Activated T-cell treated with anti-CD3 and anti-CD28 coated beads, Interleukin-2, amount 50 U/mL, for 72 hours (primary cell): Measurements from ENCODE around the gene KCNIP4. TPM values are rescaled to one million over a fixed set of nuclear protein-coding genes. Genes with fewer than 3 reads are reported as not detected.

Experiments used
- ATAC-seq, 2 donors: fragments of 150-1000 bp; cut with Tn5 transposase; replicated peaks in 1 of 2; 2 replicates each; pipeline ENCODE4 v1.10.0; 2021; ENCODE audit warnings: moderate library complexity in 2 of 2, mild to moderate bottlenecking in 1 of 2
- DNase-seq, 2 donors: peaks; one replicate each; pipeline ENCODE4 v3.0.0; 2021 to 2022; ENCODE audit warnings: mixed read lengths in 1 of 2
- H3K27ac Mint-ChIP-seq: one replicate; pipeline ENCODE4 v1.8.0; 2022; ENCODE audit warnings: mild to moderate bottlenecking, moderate library complexity, mixed read lengths
- H3K27me3 Mint-ChIP-seq: one replicate; pipeline ENCODE4 v1.8.0; 2022; ENCODE audit warnings: low read depth, mixed read lengths
- H3K36me3 Mint-ChIP-seq, 2 donors: one replicate each; pipeline ENCODE4 v1.8.0; 2022; ENCODE audit warnings: mixed read lengths in 2 of 2, mild to moderate bottlenecking in 1 of 2; ENCODE audit not compliant: insufficient read depth in 2 of 2
- H3K4me1 Mint-ChIP-seq: one replicate; pipeline ENCODE4 v1.8.0; 2022; ENCODE audit warnings: low read depth, mixed read lengths
- H3K4me3 Mint-ChIP-seq, 2 donors: one replicate each; pipeline ENCODE4 v1.8.0; 2022; ENCODE audit warnings: mild to moderate bottlenecking in 2 of 2, mixed read lengths in 2 of 2, moderate library complexity in 2 of 2
- H3K9me3 Mint-ChIP-seq, 2 donors: one replicate each; pipeline ENCODE4 v1.8.0; 2022; ENCODE audit warnings: mixed read lengths in 2 of 2
- total RNA-seq, 2 donors: library from RNA; stranded (reverse); gene quantifications; one replicate each; pipeline ENCODE4 v1.2.3, GENCODE V29; 2022

Gene KCNIP4
- total RNA-seq, 2 donors from 2014 or later: not detected

DNA sequence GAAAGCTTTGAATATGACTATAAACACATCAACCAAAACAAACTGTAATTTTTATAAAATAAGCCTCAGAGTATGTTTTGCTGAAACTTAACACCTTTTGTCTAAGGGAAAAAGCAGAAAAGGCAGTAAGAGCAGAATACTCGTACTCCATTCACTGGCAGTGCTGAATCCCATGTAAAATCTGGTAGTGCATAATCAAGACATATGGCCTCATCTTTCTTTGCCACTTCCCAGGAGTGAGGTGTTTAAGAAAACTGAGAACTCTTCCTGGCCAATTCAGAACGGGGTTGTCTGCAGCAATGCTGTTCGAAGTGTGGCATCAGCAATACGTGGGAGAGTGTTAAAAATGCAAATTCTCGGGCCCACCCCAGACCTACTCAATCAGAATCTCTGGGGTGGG is 946.3 kb downstream of the KCNIP4 start:
- Mint-ChIP-seq H3K9me3 (peaks cover 7 to 13% of the 10 kb centered on the region in 2 donors), H3K4me1 (no peaks in the 10 kb centered on the region), H3K4me3 (no peak overlapping the region), H3K27me3 (no peaks in the 10 kb centered on the region), H3K36me3 (no peaks in the 10 kb centered on the region), H3K27ac (no peak overlapping the region)
- DNase-seq (no peak), ATAC-seq (no peak)

DNA sequence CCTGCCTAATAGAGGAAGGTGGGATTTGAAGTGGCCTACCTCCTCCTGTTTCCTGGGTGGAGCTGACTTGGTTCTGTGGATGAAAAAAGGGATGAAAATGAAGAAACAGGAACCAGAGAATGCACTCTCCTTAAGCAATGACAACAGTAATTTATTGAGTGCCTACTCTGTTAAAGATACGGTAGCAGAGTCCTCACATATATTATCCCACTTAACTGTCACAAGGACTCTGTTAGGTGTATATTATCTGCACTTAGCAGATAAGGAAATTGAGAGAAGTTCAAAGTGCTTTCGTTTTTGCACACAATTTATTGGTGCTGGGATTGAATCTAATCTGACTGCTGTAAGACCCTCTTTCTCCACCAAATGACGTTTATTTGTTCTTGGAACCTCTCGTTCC is 947.1 kb downstream of the KCNIP4 start:
- H3K9me3 Mint-ChIP-seq: peaks cover 7 to 12% of the 10 kb centered on the region in 2 donors
- peak overlapping the region in 1 of 2 donors; percentile 7 for H3K4me3 Mint-ChIP-seq
- no peak for ATAC-seq
- no peak overlapping the region for H3K27ac Mint-ChIP-seq
- H3K27me3 Mint-ChIP-seq: no peaks in the 10 kb centered on the region
- DNase-seq: no peak
- no peaks in the 10 kb centered on the region for H3K36me3 Mint-ChIP-seq
- H3K4me1 Mint-ChIP-seq: no peaks in the 10 kb centered on the region

DNA sequence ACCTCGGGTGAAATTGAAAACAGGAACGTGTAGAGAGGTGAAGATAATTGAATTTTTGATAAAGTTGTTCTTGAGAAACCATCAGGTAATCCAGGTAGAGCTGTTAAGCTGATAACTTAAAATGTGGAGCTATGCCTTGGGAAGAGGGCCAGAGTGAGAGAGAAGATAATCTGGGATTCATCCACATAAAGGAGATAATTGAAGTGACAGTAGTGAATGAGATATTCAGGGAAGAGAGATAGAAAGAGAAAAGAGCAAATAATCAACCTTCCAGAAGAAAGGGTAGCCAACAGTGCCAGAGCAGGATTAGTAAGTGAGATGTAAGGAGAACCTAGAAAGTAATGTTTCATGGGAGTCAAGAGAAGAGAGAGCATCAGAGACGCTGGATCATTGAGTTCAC is 950.7 kb downstream of the KCNIP4 start:
- no peaks in the 10 kb centered on the region for H3K4me1 Mint-ChIP-seq
- ATAC-seq (no peak), DNase-seq (no peak)
- no peak overlapping the region for H3K27ac Mint-ChIP-seq
- H3K4me3 Mint-ChIP-seq: no peak overlapping the region
- no peaks in the 10 kb centered on the region for H3K27me3 Mint-ChIP-seq
- peaks cover 0 to under 1% of the 10 kb centered on the region in 2 donors for H3K9me3 Mint-ChIP-seq
- no peaks in the 10 kb centered on the region for H3K36me3 Mint-ChIP-seq

DNA sequence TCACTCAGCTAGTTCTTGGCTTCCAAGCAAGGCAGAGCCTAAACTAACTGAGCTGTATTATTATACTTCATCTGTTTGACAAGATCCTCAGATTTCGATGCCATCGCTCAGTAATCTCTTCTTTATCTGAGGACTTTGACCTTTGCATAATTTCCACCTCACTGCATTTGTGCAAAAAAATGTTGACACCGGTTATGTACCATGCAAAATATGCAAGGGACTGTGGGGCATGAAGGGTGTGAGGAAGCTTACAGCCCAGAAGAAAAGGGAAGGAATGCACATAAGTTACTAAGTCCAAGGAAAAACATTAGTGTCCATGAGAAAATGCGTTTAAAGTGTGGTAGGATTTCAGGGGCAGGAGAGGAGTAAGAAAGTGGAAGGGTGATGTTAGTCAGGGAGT is 953.0 kb downstream of the KCNIP4 start:
- ATAC-seq (no peak), DNase-seq (no peak)
- H3K4me3 Mint-ChIP-seq: no peak overlapping the region
- H3K27me3 Mint-ChIP-seq: no peaks in the 10 kb centered on the region
- no peaks in the 10 kb centered on the region for H3K4me1 Mint-ChIP-seq
- peaks cover 4 to 5% of the 10 kb centered on the region in 2 donors for H3K9me3 Mint-ChIP-seq
- no peaks in the 10 kb centered on the region for H3K36me3 Mint-ChIP-seq
- H3K27ac Mint-ChIP-seq: no peak overlapping the region

DNA sequence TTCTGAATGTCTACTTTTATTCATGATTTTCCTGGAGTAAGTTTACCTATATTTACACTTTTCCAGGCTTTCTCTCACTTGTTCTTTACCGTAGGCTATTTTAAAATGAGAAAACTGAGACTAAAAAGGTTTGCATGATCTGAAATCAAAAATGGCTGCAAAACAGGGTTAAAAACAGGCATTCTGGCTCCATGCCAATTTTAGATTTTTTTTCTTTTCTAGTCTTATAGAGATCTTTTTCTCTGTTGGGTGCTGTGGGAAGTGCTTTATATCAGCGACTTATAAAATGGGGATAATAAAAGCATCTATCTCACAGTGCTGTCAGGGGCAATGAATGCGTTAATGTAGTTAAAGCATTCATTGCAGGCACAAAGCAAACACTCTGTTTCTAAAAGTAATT is 953.6 kb downstream of the KCNIP4 start:
- DNase-seq (no peak), ATAC-seq (no peak)
- H3K27ac Mint-ChIP-seq: no peak overlapping the region
- H3K27me3 Mint-ChIP-seq: no peaks in the 10 kb centered on the region
- H3K4me1 Mint-ChIP-seq: no peaks in the 10 kb centered on the region
- peaks cover 4 to 5% of the 10 kb centered on the region in 2 donors for H3K9me3 Mint-ChIP-seq
- H3K4me3 Mint-ChIP-seq: no peak overlapping the region
- no peaks in the 10 kb centered on the region for H3K36me3 Mint-ChIP-seq

DNA sequence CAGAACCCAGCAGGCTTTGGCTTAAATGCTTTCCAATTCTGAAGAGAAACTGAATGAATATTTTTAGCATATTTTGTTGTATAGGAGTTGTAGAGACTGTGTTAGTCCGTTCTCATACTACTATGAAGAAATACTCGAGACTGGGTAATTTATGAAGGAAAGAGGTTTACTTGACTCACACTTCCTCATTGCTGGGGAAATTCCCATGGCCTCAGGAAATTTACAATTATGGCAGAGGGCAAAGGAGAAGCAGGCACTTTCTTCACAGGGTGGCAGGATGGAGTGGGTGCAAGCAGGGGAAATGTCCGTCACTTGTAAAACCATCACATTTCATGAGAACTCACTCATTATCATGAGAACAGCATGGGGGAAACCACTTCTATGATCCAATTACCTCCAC is 956.6 kb downstream of the KCNIP4 start:
- Mint-ChIP-seq H3K4me1 (no peaks in the 10 kb centered on the region), H3K27me3 (no peaks in the 10 kb centered on the region), H3K27ac (no peak overlapping the region), H3K9me3 (peaks cover 4 to 6% of the 10 kb centered on the region in 2 donors), H3K36me3 (no peaks in the 10 kb centered on the region), H3K4me3 (no peak overlapping the region)
- ATAC-seq (no peak), DNase-seq (no peak)

DNA sequence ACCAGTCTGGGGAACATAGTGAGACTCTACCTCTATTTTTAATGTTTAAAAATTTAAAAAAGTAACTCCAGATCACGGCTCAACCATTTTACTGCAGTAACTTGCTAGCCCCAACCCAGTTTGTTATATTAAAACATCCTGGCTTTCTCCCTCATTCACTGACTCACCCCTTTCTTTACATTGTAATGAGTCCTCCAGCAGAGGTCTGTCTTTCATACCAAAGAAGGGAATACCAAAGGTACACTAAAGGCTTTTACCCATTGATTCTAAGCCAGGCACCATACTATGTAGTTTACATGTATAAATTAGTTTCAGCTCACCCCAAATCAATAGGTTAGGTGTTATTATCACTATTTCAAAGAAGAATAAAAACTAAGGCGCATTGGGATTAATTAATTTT is 961.4 kb downstream of the KCNIP4 start:
- Mint-ChIP-seq H3K27me3 (peaks cover 6% of the 10 kb centered on the region), H3K4me1 (no peaks in the 10 kb centered on the region), H3K27ac (no peak overlapping the region), H3K9me3 (peaks cover 2 to 6% of the 10 kb centered on the region in 2 donors), H3K36me3 (no peaks in the 10 kb centered on the region), H3K4me3 (no peak overlapping the region)
- DNase-seq (no peak), ATAC-seq (no peak)

DNA sequence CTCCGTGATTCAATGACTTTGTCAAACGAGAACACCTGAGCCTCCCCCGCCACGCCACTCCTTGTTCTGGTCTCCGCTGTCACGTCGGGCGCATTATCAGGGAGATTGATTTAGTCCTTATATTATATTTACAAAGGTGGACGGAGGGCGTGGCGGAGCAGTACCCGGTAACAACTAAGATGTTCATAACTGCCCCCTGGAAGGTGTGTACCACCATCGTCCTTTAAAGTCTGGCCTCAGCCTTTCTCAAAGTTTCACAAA is 964.1 kb downstream of the KCNIP4 start:
- no peak for DNase-seq
- ATAC-seq: no peak
- Mint-ChIP-seq H3K27ac (no peak overlapping the region), H3K4me1 (no peaks in the 10 kb centered on the region), H3K27me3 (peaks cover 6% of the 10 kb centered on the region), H3K36me3 (no peaks in the 10 kb centered on the region), H3K4me3 (no peak overlapping the region), H3K9me3 (peaks cover 2 to 3% of the 10 kb centered on the region in 2 donors)

DNA sequence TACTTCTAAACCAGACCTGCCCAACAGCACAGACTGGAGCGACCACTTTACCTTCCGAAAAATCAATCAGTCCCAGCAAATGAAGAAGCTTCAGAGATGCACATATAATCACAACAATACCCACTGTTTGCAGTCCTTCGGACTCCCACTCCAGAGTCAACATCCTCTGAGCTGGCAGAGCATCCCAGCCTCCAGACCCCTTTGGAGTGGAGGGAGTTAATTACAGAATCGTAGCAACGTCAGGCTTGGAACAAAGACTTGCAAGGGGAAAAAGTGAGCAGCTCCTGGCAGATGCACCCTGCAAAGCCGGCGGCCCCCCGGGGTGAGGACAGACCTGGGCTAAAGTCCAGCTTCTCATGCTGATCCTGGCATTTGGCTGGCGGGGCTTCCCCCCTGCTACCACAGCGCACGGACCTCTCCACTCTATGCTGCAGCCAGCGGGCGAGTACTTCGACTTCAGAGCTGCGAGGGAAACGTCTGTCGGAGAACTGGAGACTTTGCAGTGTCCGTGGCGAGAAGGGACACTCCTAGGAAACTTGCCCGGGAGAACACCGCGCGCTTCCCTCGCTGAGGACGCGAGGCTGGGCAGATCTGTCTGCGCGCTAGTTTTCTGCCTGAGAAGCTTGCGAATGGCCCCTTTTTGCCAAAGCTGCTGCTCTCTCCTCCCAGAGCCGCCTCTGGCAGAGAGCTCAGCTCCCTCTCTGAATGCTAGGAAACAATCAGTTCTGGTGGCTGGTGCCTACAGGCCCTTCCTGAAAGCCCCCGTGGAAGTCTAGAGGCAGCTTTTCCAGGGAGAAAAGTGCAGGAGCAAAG is 964.6 kb downstream of the KCNIP4 start:
- no peaks in the 10 kb centered on the region for H3K36me3 Mint-ChIP-seq
- no peak overlapping the region for H3K4me3 Mint-ChIP-seq
- no peak overlapping the region for H3K27ac Mint-ChIP-seq
- H3K9me3 Mint-ChIP-seq: peaks cover 2% of the 10 kb centered on the region in 2 donors
- DNase-seq (no peak), ATAC-seq (no peak)
- H3K27me3 Mint-ChIP-seq: peaks cover 6% of the 10 kb centered on the region
- H3K4me1 Mint-ChIP-seq: no peaks in the 10 kb centered on the region

DNA sequence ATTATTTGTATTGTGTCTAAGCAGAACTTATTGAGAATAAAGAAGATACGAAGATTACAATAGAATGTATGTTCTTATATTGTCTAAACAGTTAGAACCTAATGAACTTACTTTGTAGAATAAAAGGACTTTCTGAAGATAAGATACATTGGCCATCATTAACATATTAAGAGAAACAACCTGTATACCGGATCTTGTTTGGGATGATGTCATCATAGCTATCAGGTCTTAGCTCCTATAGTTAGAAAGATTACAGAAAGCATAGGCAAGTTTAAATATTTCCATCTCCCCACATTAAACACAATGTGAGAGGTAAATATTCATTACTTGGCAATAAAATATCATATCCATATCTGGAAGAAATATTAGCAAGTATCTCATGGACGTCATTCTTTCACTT is 966.0 kb downstream of the KCNIP4 start:
- Mint-ChIP-seq H3K27ac (no peak overlapping the region), H3K36me3 (no peaks in the 10 kb centered on the region), H3K4me1 (no peaks in the 10 kb centered on the region), H3K27me3 (peaks cover 6% of the 10 kb centered on the region), H3K4me3 (no peak overlapping the region), H3K9me3 (peaks cover 2% of the 10 kb centered on the region in 2 donors)
- no peak for DNase-seq
- ATAC-seq: no peak

DNA sequence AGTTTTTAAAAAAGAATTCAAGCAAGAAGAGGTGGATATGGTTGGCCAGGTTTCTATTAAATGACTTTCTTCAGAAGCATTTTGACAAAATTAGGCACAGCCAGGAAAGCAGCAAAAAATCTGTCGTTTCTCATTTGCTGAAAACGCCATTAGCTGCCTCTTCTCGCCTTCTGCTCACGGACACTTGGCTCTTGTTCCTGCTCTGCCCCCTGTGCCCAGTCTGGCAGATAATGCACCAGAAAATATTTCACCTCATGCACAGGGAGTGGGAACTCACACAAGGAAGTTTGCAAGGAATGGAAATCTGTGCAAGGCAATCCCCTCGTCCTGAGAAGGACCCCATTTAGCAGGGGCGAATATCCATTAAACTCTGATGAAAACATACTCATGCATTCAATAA is 988.3 kb downstream of the KCNIP4 start:
- H3K27me3 Mint-ChIP-seq: no peaks in the 10 kb centered on the region
- no peak overlapping the region for H3K27ac Mint-ChIP-seq
- DNase-seq (no peak), ATAC-seq (no peak)
- no peak overlapping the region for H3K4me3 Mint-ChIP-seq
- no peaks in the 10 kb centered on the region for H3K4me1 Mint-ChIP-seq
- H3K9me3 Mint-ChIP-seq: peaks cover 0 to 5% of the 10 kb centered on the region in 2 donors
- no peaks in the 10 kb centered on the region for H3K36me3 Mint-ChIP-seq

DNA sequence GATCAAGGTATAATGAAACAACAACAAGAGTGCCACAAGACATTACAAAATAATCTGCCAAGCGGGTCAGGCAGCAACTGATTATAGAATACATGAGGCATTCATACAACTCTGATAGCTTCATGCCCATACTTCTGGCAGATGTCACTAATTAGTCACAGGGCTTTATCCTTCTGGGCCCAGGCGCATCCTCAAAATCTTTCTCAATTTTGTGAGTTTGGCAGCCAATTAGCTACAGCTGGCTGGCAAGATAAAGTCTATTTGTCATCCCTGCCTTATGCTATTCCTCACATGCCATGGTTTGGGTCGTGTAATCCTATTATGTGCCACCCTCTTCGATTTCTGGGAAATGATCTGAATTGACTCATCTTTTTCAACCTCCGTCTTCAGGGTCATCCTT is 994.0 kb downstream of the KCNIP4 start:
- ATAC-seq: no peak
- no peak overlapping the region for H3K4me3 Mint-ChIP-seq
- H3K27me3 Mint-ChIP-seq: no peaks in the 10 kb centered on the region
- H3K36me3 Mint-ChIP-seq: no peaks in the 10 kb centered on the region
- no peak for DNase-seq
- H3K27ac Mint-ChIP-seq: no peak overlapping the region
- no peaks in the 10 kb centered on the region for H3K4me1 Mint-ChIP-seq
- peaks cover 3 to 5% of the 10 kb centered on the region in 2 donors for H3K9me3 Mint-ChIP-seq

DNA sequence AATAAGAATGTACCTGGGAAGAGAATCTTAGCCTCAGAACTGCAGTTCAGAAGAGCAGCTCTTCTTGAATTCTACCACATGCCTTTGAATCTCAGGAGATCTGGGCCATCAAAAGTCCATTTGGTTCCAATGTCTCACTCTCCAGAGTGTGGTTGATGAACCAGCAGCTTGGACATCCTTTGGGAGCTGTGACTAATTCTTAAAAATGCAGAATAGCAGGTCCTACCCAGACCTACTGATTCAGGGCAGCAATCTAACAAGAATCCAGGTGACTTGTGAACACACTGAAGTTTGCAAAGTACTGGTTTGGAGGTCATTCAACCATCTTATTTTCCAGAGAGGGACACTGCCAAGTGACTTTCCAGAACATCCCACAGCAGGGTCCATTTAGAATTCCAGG is 1003.6 kb downstream of the KCNIP4 start:
- ATAC-seq (no peak), DNase-seq (no peak)
- Mint-ChIP-seq H3K4me1 (no peaks in the 10 kb centered on the region), H3K27ac (no peak overlapping the region), H3K27me3 (no peaks in the 10 kb centered on the region), H3K4me3 (no peak overlapping the region), H3K36me3 (no peaks in the 10 kb centered on the region), H3K9me3 (peaks cover 1 to 2% of the 10 kb centered on the region in 2 donors)

DNA sequence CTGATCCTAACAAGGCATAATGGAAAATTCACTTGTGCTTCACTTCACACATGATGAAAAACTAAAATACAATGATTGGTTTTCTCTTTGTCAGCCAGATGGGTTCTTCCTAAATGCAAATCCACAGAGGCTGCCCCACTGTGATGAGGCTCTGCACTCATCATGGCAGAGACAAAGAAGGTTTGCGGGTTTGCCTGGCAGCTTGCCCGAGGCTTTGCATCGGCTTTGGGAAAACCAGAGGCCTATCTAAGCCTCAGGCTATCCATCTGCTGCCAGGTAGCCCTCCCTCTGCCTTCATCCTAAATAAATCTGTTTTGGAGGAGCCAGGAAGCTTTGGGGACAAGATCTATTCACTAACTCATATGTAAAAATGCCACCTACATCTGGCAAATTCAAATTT is 1004.1 kb downstream of the KCNIP4 start:
- Mint-ChIP-seq H3K9me3 (peaks cover 2% of the 10 kb centered on the region in 2 donors), H3K27me3 (no peaks in the 10 kb centered on the region), H3K4me1 (no peaks in the 10 kb centered on the region), H3K36me3 (no peaks in the 10 kb centered on the region), H3K27ac (no peak overlapping the region), H3K4me3 (no peak overlapping the region)
- DNase-seq (no peak), ATAC-seq (no peak)
